ENCODE data around the gene KLHL29.

DNA sequence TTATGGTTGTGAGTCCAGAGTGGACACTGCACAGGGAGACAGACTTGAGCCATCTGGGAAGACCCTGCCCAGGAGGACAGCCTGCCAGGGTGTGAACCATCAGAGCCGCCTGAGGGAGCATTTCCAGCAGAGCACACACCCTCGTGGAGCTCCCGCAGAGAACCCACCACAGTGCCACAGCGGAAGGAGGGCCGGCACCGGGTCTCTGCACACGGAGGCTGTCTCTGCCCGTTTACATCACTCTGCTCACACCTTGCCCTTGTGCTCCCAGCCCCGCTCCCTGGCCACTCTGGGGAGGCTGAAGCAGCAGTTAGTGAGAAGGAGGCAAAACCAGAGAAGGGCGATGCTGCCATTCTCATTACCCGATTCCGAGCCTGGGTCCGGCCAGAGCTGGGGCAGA, 161.9 kb downstream of the KLHL29 start:
- TF ChIP-seq, protein P1, sequence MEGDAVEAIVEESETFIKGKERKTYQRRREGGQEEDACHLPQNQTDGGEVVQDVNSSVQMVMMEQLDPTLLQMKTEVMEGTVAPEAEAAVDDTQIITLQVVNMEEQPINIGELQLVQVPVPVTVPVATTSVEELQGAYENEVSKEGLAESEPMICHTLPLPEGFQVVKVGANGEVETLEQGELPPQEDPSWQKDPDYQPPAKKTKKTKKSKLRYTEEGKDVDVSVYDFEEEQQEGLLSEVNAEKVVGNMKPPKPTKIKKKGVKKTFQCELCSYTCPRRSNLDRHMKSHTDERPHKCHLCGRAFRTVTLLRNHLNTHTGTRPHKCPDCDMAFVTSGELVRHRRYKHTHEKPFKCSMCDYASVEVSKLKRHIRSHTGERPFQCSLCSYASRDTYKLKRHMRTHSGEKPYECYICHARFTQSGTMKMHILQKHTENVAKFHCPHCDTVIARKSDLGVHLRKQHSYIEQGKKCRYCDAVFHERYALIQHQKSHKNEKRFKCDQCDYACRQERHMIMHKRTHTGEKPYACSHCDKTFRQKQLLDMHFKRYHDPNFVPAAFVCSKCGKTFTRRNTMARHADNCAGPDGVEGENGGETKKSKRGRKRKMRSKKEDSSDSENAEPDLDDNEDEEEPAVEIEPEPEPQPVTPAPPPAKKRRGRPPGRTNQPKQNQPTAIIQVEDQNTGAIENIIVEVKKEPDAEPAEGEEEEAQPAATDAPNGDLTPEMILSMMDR (IDR thresholded peaks at IDR 0.05; ENCODE audit: low read depth, low read length) = no peak
- TF ChIP-seq POLR2A (IDR thresholded peaks at IDR 0.05; ENCODE audit: extremely low read depth, insufficient read length) = no peak
- TF ChIP-seq, protein P2, sequence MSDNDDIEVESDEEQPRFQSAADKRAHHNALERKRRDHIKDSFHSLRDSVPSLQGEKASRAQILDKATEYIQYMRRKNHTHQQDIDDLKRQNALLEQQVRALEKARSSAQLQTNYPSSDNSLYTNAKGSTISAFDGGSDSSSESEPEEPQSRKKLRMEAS (IDR thresholded peaks at IDR 0.05; ENCODE audit: low read depth, low read length) = no peak

All from NB4 (cell line).